Stimulated activated CD4-positive, alpha-beta T cell treated with anti-CD3 and anti-CD28 coated beads, Interleukin-1b, Interleukin-23, amount 100 ng/mL, for 1 hour (primary cell): Measurements from ENCODE around the gene MAMDC4.
"Not testable (repeated sequence)": the region's sequence is repeated elsewhere in the genome, so short reads cannot be mapped to it uniquely, and the experiment has no call there.

Experiments used
- DNase-seq, 2 donors: peaks; one replicate each; pipeline ENCODE4 v3.0.0-alpha.2; 2020; ENCODE audit warnings: low read depth in 2 of 2

Gene MAMDC4

DNA sequence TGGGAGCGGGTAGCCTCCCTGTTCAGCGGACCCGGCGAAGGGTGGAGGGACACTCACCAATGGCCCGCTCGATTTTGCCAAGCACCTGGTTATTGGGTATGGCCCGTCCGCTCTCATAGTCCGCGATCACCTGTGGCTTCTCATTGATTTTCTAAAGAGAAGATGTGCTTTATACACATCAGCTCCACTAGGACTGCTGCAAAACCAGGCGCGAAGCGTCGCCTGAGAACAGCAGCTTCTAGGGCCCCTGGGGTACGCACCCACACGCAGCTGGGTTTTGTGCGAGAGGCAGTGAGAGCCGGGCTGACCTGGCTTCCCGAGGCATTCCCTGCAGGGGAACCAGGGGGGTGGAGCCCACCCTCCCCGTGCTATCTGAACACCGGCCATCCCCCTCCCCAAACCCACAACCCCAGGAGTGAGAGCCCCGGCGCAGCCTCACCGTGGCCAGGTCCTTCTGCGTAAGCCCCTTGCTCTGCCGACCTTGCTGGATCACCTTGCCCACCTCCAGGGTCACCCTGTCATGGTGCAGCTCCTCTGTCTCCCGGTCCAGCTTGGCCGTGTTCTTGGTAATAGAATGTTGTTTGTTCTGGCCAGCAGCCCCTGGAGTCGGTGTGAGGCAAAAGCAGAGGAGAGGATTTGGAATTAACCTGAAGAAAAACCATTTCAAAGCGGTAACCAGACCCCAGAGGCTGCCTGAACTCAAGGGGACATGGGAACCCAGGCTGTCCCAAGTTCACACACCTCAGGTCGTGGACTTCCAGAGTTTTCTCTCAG lies 10.9 kb downstream of the MAMDC4 start:
- no peak for DNase-seq

DNA sequence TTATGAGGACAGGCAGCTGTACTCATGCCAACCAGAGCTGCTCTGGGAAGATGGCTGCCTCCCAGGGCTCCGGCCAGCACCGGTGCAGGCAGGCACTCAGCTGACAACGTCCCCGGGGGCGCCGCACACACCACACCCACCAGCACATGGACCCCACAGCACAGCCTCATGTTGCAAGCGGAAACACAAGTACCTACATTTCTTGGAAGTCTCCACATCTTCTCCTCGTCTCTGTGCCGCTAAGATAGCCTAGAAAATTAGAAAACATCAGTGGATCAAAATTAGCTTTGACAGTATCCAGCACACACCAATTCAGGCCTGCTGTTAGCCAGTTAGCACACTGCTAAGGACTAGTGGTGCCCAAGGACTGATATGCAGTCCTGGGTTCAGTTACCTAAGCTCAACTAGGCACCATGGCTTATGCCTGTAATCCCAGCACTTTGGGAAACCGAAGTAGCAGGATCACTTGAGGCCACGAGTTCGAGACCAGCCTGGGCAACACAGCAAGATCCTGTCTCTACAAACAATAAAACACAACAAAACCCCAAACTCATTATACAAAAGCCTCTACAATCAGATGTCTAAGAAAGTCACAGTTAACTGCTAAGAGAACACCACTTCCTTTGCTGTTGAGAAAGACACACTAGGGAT lies 11.6 kb downstream of the MAMDC4 start:
- no peak for DNase-seq

DNA sequence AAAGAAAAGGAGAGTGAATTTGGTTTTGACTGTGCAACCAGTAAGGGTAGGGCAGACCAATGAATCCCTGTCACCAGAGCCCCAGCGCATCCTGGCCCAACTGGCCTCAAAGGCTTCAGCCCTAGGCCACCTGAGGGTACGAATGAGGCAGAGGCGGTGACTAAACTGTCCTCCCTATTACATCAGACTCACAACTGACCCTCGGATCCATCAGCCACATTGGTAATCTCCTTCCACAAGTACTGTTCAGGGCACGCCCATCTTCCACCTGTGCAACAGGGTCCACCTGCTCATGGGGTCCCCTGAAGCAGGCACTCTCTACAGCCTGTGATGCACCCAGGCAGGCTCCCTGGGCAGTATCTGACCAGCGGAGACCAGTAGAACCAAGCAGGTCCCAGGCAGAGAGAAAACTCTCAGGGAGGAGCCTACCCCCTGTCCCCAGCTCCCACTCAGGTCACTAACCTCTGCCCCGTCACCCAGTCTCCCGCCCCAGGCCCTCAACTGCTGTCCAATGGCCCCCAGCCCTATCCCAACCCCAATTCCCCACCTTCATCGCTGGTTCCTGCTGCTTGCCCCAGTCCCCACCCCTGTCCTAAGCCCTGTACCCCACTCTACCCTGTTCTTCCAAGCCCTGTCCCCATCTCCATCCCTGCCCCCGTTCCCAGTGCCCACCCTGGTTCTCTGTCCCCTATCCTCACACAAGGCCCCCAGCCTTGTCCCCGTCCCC lies 13.1 kb downstream of the MAMDC4 start:
- DNase-seq: no peak

DNA sequence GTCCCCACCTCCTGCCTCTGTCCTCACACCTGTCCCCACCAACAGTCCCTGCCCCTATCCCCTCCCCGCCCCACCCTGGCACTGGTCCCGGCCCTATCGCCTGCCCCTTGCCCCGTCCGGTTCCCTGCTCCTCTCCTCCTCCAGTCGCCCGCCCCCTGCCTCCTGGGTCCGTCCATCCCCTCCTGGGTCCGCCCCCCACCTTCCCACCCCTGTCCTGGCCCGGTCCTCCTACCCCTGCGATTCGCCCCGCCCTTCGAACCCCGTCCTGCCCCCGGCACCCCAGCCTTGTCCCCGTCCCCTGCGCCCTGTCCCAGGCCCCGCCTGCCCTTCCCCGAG lies 13.6 kb downstream of the MAMDC4 start:
- DNase-seq: no peak

DNA sequence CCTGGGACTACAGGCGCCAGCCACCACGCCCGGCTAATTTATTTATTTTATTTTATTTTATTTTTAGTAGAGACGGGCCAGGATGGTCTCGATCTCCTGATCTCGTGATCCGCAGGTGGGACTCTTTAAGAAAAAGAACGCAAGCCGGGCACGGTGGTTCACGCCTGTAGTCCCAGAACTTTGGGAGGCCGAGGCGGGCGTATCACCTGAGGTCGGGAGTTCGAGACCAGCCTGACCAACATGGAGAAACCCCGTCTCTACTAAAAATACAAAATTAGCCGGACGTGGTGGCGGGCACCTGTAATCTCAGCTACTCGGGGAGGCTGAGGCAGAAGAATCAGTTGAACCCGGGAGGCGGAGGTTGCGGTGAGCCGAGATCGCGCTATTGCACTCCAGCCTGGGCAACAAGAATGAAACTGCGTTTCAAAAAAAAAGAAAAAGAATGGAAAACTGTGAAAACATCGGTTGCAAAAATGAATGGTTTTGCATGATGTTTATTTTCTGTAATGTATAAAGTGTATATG lies 14.8 kb downstream of the MAMDC4 start:
- not testable (repeated sequence) for DNase-seq

DNA sequence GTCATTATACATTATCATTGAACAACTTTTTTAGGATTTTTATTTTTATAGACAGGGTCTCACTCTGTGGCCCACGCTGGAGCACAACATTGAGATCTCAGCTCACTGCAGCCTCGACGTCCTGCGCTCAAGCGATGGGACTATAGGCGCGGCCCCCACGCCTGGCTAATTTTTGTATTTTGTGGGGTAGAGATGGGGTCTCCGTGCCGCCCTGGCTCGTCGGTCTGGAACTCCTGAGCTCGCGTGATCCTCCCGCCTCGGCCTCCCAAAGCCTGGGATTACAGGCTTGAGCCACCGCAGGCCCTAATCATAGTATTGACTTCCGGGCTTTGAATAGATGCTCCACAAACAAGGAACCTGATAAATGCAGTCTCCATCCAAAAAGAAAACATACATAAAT lies 15.3 kb downstream of the MAMDC4 start:
- DNase-seq: no peak

DNA sequence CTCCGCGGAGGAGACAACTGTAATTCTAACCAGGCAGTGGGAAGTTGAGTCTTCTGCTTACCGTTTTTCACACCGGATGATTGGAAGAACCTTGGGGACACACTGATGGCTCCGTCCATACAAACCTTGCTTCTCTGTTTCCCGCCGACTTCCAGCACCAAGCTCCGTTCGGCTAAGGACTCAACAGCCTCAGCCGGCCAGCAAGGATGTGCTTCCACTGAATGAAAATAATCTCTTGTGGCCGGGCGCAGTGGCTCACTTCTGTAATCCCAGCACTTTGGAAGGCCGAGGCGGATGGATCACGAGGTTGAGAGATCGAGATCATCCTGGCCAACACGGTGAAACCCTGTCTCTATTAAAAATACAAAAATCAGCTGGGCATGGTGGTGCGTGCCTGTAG lies 15.8 kb downstream of the MAMDC4 start:
- DNase-seq: no peak

DNA sequence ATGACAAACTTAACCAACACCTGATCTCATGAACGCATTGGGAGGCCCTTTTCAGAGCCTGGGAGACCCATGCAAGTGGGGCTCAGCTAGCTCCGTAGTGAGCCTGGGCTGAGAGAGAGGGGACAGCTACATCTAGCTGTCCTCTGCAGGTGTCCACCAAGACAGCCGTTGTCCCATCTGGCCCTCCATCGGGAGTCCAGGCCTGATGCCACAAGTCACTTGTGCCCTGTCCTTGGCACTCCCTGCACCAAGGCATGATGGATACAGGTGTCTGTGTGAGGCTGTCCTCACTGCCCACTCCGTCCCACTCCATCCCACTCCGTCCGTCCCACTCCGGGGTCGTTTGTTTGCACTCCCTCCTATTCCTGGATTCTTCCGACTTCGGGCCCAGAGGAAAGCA lies 16.5 kb downstream of the MAMDC4 start:
- no peak for DNase-seq

DNA sequence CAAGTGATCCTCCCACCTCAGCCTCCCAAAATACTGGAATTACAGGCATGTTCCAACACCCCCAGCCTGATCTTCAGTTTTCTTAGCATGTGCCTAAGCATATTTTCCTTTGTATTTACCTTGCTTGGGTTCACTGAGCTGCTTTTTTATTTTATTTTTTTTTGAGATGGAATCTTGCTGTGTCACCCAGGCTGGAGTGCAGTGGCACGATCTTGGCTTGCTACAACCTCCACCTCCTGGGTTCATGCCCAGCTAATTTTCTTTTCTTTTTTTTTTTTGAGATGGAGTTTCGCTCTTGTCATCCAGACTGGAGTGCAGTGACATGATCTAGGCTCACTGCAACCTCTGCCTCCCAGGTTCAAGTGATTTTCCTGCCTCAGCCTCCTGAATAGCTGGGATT lies 17.5 kb downstream of the MAMDC4 start:
- not testable (repeated sequence) for DNase-seq

DNA sequence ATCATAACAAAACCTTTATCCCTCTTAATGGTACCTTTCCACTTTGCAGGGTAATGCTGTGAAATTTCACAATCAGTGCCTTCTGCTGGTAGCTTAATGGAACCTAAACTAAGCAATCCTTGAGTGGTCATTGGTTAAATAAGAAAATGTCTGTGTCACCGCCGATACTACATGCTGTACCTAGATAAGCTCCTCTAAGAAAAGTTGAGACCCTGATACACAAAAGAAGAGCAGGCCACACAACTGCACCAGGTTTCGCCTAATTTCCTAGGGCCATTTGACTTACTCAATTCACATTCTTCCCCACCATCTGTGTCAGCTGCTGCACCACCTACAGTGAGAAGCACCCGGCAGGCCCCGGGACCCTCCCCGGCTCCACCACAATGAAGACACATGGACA lies 23.0 kb downstream of the MAMDC4 start:
- DNase-seq: no peak

DNA sequence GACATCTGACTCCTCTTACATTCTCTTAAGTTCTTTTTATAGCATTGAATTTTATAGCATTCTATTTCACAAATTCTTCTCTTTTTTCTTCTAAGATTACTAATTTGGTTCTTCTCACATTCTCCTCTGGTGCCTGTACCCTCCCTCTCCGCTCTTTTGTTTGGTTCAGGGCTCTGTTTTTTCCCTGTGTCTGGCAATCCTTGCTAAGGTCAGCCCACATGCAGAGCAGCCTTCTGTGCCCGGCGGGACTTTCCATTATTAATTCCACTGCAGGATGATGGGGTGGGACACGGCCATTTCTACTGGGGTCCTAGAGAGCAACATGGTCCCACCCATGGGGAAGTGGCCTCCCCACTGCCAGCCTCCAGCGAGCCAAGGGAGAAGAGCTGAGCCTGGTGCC lies 24.3 kb downstream of the MAMDC4 start:
- DNase-seq: no peak

DNA sequence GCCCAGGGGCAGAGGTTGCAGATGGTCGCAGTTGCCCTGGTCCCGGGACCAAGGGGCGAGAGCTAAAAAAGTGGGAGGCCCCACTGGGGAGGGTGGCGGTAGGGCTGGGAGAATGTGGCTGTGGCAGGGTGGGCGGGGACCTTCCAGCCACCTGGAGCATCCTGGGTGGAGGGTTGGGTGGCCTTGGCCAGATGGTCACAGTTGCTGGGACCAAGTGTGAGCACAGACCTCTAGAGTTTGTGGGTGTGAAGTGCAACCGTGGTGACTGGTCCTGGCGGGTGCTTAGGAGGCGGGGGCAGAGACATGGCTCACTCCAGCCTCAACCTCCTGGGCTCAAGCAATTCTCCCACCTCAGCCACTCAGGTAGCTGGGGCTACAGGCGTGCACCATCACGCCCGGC lies 28.5 kb downstream of the MAMDC4 start:
- no peak for DNase-seq

DNA sequence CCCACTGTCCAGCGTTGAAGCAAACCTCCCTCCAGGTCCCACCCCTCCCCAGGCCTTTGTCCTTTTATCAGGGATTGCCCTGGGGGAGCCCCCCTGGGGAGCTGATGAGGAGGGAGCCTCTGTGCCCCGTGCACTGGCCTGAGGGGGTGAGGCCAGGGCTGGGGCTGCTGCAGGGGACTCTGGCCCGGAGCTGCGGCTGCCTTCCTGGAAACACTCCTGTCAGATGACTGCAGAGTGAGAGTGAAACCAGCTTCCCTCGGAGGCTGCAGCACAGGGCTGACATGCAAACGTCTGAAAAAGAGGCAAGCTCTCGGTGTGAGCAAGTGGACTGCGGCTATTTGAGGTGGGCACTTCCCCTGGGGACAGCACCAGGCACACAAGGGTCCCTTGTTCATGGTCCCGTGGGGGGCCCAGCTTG lies 29.6 kb downstream of the MAMDC4 start:
- DNase-seq: no peak

DNA sequence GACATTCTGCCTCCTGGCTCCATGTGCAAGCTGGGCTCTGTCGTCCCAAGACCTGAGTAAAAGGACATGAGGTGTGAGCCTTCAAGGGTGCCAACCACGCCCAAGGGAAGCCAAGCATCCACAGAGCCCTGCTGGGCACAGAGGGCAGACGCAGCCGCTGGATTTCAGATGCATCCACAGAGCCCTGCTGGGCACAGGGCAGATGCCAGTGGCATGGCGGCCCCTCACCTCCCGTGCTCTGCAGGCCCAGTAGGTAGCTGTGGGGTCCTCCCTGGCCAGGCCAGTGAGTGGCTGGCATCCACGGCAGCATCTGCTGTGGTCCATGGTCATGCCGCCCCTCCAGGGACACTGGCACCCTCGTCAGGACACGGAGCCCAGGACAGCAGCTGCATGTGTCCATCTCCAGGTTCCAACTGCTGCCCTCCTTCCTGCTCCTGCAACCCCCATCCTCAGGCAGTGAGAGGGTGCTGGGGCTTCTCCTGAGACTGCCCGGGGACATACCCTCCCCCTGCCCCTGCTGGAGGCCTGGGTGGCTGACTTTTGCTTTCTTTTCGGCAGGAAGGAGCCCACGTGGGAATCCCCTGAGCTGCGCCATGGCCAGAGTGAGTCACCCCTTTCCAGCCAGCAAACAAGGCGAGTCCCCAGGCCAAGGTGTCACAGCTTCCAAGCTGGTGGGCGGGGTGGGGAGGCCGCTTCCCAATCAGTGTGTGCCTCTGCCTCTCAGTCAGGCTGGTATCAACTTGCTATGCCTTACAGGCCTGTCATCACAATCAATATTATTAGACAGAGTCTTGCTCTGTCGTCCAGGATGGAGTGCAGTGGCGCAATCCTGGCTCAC lies 30.2 kb downstream of the MAMDC4 start:
- peak; percentile 74 to 91 for DNase-seq

DNA sequence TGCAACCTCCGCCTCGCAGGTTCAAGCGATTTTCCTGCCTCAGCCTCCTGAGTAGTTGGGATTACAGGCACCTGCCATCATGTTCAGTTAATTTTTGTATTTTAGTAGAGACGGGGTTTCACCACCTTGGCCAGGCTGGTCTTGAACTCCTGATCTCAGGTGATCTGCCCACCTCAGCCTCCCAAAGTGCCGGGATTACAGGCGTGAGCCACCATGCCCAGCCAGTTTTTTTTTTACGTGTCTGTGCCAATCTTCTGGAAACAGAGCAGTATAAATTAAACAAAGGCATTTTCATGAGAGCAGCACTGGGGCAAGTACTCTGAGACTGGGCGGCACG lies 30.8 kb downstream of the MAMDC4 start:
- DNase-seq: not testable (repeated sequence)

DNA sequence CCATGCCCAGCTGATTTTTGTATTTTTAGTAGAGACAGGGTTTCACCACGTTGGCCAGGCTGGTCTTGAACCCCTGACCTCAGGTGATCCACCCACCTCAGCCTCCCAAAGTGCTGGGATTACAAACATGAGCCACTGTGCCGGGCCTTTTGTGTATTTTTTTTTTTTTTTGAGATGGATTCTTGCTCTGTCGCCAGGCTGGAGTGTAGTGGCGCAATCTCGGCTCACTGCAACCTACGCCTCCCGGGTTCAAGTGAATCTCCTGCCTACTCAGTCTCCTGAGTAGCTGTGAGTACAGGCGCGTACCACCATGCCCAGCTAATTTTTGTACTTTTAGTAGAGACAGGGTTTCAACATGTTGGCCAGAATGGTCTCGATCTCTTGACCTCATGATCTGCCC lies 31.5 kb downstream of the MAMDC4 start:
- DNase-seq: not testable (repeated sequence)

DNA sequence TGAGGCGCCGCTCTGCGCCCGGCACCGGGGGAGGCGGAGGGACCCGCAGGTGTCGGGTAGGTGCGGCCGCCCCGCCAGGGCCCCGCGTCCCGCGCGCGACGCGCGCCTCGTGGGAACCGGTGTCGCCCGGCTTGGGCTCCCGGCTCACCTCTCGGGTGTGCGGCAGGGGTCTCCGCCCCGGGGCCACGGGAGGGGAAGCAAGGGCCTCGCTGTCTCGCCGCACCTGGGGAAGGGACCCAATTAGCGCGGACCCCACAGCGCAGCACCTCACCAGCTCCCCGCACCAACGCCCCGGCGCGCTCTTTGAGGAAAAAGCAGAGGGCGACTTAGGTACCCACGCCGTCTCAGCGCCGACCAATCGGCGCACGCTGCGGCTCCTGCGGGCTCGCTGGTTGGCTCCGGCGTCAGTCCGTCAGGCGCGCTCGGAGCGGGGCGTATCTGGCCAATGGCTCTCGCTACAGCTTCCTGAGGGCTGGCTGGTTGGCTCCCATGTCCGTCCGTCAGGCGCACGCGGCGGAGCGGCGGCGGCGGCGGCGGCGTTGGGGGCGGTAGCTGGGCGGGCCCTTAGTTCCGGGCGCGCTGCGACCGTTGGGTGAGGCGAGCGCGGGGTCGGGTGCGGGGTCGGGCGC lies 33.9 kb downstream of the MAMDC4 start, which contains the start of gene TRAF2:
Gene TRAF2, plus strand, starts transcription at position 567 of the 629 bp plus-strand sequence. CDS start 12,225 bp downstream, outside the sequence.
- peak; percentile 92 to 93 for DNase-seq

DNA sequence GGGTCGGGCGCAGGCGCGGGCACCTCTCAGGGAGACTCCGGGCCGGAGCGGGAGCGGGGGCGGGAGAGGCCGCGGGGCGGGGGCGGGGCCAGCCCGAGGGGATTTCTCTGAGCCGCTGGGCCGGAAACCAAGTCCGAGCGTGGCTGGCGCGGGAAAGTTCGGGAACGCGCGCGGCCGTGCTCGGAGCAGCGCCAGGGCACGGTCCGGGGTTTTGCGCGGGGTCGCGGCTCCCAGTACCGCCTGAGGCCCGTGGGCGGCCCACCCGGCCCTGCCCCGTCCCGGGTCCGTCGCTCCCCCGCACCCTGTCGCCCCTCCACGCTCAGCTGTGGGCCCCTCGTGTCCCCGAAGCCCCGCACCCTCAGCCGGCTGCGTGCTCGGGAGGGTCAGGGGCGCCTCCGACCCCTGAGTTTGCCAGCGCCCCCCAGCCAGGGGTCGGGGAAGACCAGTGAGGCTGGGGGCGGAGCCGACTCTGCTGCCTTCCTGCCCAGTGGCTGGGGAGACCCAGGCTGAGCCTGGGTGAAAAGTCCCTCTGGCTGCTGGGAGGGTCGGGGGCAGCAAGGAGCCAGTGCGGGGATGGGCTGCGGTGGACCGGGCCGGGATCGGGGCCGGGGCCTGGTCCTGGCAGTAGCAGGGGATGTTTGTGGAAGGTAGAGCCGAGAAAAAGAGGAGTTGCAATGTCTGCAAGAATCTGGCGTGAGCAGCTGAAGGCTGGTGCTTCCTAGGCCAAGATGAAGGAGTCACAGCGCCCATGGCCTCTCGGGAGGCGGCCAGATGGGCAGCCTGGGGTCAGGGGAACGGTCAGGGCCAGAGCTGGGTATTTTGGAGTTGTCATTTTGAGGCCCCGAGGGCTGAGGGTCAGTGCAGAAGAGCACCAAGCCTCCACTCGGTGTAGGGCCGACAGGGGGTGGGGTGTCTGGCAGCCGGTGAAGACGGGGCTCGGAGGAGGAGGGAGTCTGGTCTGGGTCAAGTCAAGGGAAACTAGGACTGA lies 34.8 kb downstream of the MAMDC4 start:
- no peak for DNase-seq

DNA sequence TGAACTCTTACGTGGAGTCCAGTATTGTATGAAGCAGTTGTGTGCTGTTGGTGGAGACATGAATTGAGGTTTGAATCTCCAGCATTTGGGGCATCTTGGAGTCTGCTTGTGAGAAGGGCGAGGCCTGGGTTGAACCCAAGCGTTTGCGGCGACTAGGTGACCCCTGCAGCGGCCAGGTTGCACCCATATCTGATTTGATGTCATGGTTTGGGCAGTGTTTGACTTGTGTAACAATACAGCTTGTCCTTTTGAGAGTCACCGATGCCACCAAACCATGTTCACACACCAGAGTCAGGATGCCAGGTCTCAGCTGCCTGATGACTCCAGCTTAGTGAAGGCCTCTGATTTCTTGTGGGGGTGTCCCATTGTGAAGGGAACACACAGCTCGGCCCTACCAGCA lies 36.3 kb downstream of the MAMDC4 start:
- no peak for DNase-seq

DNA sequence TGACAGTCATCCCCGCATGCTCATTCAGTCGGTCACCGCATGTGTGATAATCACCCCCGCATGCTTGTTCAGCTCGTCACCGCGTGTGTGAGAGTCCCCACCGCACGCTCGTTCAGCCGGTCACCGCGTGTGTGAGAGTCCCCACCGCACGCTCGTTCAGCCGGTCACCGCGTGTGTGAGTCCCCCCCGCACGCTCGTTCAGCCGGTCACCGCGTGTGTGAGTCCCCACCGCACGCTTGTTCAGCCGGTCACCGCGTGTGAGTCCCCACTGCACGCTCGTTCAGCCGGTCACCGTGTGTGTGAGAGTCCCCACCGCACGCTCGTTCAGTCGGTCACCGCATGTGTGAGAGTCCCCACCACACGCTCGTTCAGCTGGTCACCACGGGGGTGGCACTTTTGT lies 37.7 kb downstream of the MAMDC4 start:
- DNase-seq: no peak
